Measurements from ENCODE around the gene BHLHA9.

GRCh38 chr17:1273492-1274244 lies 3.4 kb downstream of the BHLHA9 start:
- TF ChIP-seq CTCF (IDR thresholded peaks at IDR 0.05), result no peak
- no peak for TF ChIP-seq ELK1 (IDR thresholded peaks at IDR 0.05; ENCODE audit: low read depth, low read length)
